K562 (cell line): ENCODE measurements around the gene FKBP1B. TPM values are rescaled to one million over a fixed set of nuclear protein-coding genes. Genes with fewer than 3 reads are reported as not detected.

Source experiments
- ARID3A ChIP-seq: IDR thresholded peaks from 2 replicates; pipeline ENCODE4 v1.6.1; 2012; ENCODE audit warnings: low read depth, low read length, improper control_type of control experiment, borderline replicate concordance
- ATF3 ChIP-seq, 2 experiments: fragments of 450-650 bp in 1 of 2; sonication (generic) in 1 of 2; formaldehyde crosslinking in 1 of 2; IDR thresholded peaks in 1 of 2; conservative IDR thresholded peaks in 1 of 2; 2 replicates each; pipeline versions ENCODE4 v1.6.1 to v1.8.1; 2016 to 2023; ENCODE audit warnings: mild to moderate bottlenecking in 2 of 2, moderate library complexity in 2 of 2, inconsistent platforms in 1 of 2, missing genetic modification reagents in 1 of 2
- CBX3 ChIP-seq, 2 experiments: IDR thresholded peaks; 1 replicate in 1 of 2; 2 replicates in 1 of 2; pipeline ENCODE4 v1.6.1; 2012; ENCODE audit warnings: inconsistent platforms in 2 of 2, low read length in 2 of 2, borderline replicate concordance in 1 of 2, control low read depth in 1 of 2
- CCNT2 ChIP-seq: IDR thresholded peaks from 2 replicates; pipeline ENCODE4 v1.6.1; 2011; ENCODE audit warnings: borderline replicate concordance, low read depth, mild to moderate bottlenecking, moderate library complexity, mixed read lengths, low read length; ENCODE audit not compliant: insufficient read length; ENCODE audit errors: extremely low read depth
- FOXA3 ChIP-seq, 2 experiments: fragments of 450-650 bp in 1 of 2; sonication (generic) in 1 of 2; formaldehyde crosslinking; IDR thresholded peaks in 1 of 2; conservative IDR thresholded peaks in 1 of 2; 2 replicates each; pipeline versions ENCODE4 v1.4.0 to v1.8.0; 2020 to 2022; ENCODE audit warnings: mild to moderate bottlenecking in 2 of 2, missing genetic modification reagents in 1 of 2
- FOXJ2 ChIP-seq: fragments of 200-800 bp; sonication (Bioruptor generic); IDR thresholded peaks from 2 replicates; pipeline ENCODE4 v1.6.1; 2016; ENCODE audit warnings: missing genetic modification characterization, missing compliant biosample characterization
- KLF13 ChIP-seq: fragments of 450-650 bp; IDR thresholded peaks from 2 replicates; pipeline ENCODE4 v1.6.1; 2016; ENCODE audit warnings: missing genetic modification characterization, low read depth, mild to moderate bottlenecking, missing compliant biosample characterization, moderate library complexity, borderline replicate concordance
- MTA2 ChIP-seq: fragments of 450-650 bp; IDR thresholded peaks from 2 replicates; pipeline ENCODE4 v1.6.1; 2016; ENCODE audit warnings: low read depth
- POLR2AphosphoS2 ChIP-seq: IDR thresholded peaks from 2 replicates; pipeline ENCODE4 v1.6.1; 2012; ENCODE audit warnings: low read length, improper control_type of control experiment
- RBM22 ChIP-seq: fragments of 200-400 bp; formaldehyde crosslinking; IDR thresholded peaks from 2 replicates; pipeline ENCODE4 v1.6.1; 2018; ENCODE audit warnings: low read length, low read depth; ENCODE audit not compliant: poor library complexity, severe bottlenecking
- ZBTB33 ChIP-seq: sonication (generic); formaldehyde crosslinking; IDR thresholded peaks from 2 replicates; pipeline ENCODE4 v1.8.1; 2023; ENCODE audit warnings: mild to moderate bottlenecking, missing genetic modification reagents
- ZNF175 ChIP-seq: fragments of 200-800 bp; sonication (Bioruptor generic); IDR thresholded peaks from 2 replicates; pipeline ENCODE4 v1.6.1; 2016; ENCODE audit warnings: low read depth, mild to moderate bottlenecking, missing genetic modification characterization, missing compliant biosample characterization
- ZNF24 ChIP-seq: fragments of 450-650 bp; IDR thresholded peaks from 2 replicates; pipeline ENCODE4 v1.6.1; 2016
- ZNF589 ChIP-seq: fragments of 200-800 bp; sonication (Bioruptor generic); IDR thresholded peaks from 2 replicates; pipeline ENCODE4 v1.6.1; 2016; ENCODE audit warnings: low read depth, missing genetic modification characterization, missing compliant biosample characterization
- ZNF639 ChIP-seq, 2 experiments: fragments of 200-800 bp in 1 of 2; sonication (Bioruptor generic) in 1 of 2; sonication (generic) in 1 of 2; formaldehyde crosslinking in 1 of 2; IDR thresholded peaks in 1 of 2; conservative IDR thresholded peaks in 1 of 2; 2 replicates each; pipeline versions ENCODE4 v1.5.0 to v1.6.1; 2016 to 2020; ENCODE audit warnings: missing compliant biosample characterization in 1 of 2, missing genetic modification characterization in 1 of 2, missing genetic modification reagents in 1 of 2
- polyA plus RNA-seq, 8 experiments: library from polyadenylated mRNA; depleted of rRNA in 4 of 8; stranded (reverse) in 5 of 8; unstranded in 3 of 8; fragments of >200 nt; fragmentation: Nextera tagmentation in 2 of 8; fragmentation: Illumina TruSeq in 1 of 8; extraction: Ambion mirVana in 2 of 8; extraction: Trizol in 1 of 8; gene quantifications; 2 replicates each; pipeline versions ENCODE4 v1.2.1 to v1.2.3, GENCODE V29; 2011 to 2014; ENCODE audit warnings: inconsistent platforms in 1 of 8, missing spikeins in 1 of 8
- total RNA-seq, 7 experiments: library from RNA; depleted of rRNA in 6 of 7; stranded (reverse); fragments of >200 nt in 6 of 7; fragmentation: Illumina TruSeq in 2 of 7; extraction: Trizol in 2 of 7; gene quantifications; 2 replicates each; pipeline versions ENCODE4 v1.2.1 to v1.2.3, GENCODE V29; 2011 to 2021; ENCODE audit warnings: low replicate concordance in 1 of 7

FKBP1B gene
- total and polyA plus RNA-seq, 9 of the 15 experiments (the other 6 are each of a cell fraction or from before 2014, with no cell fraction given), result 0.58 to 9.4 (median 1.6) TPM

GRCh38 chr2:24075915-24076848 is 26.6 kb downstream of the FKBP1B start, which contains the start of gene SF3B6 (continued):
- TF ChIP-seq ARID3A, result peak; percentile 41; the same call in 1 of the 2 replicates
- peak in 1 of 2 experiments; percentile 98; a peak in 2 of 4 replicates for TF ChIP-seq ZNF639 (CRISPR knock-in tag; conservative IDR thresholded peaks at IDR 0.05 in 1 of 2, IDR thresholded peaks at IDR 0.05 in 1 of 2)
- TF ChIP-seq ATF3 (IDR thresholded peaks at IDR 0.05), result peak; percentile 39; the same call in 1 of the 2 replicates
- TF ChIP-seq ATF3 (CRISPR knock-in tag; conservative IDR thresholded peaks at IDR 0.05), result no peak
- peak; percentile 36 for TF ChIP-seq CCNT2
- TF ChIP-seq ZNF589 (CRISPR knock-in tag), result no peak
- peak; percentile 34; the same call in 1 of the 2 replicates for TF ChIP-seq ZNF175 (CRISPR knock-in tag)
- TF ChIP-seq ZNF24, result peak; percentile 77
- peak; percentile 74; the same call in 1 of the 2 replicates for TF ChIP-seq FOXJ2 (tag)
- peak in 1 of 2 experiments; percentile 96; a peak in 2 of 3 replicates for TF ChIP-seq CBX3 (IDR thresholded peaks at IDR 0.05; ENCODE audit: borderline replicate concordance in 1 of 2, low read length in 2 of 2)
- peak; percentile 27 to 66; a peak in 1 of 4 replicates for TF ChIP-seq FOXA3 (CRISPR knock-in tag; conservative IDR thresholded peaks at IDR 0.05 in 1 of 2, IDR thresholded peaks at IDR 0.05 in 1 of 2)
- peak; percentile 60; the same call in 1 of the 2 replicates for TF ChIP-seq KLF13 (tag)
- peak; percentile 76 for TF ChIP-seq ZBTB33 (CRISPR knock-in tag)
- TF ChIP-seq RBM22, result peak; percentile 23
- peak; percentile 70; the same call in 1 of the 2 replicates for TF ChIP-seq POLR2AphosphoS2
- TF ChIP-seq MTA2, result no peak
